Adipocyte (in vitro differentiated cells): Measurements from ENCODE around the gene UBE2J2.

Source experiments
- DNase-seq: peaks from one replicate; pipeline ENCODE4 v3.0.0-alpha.2; 2015; ENCODE audit warnings: low read depth
- H3K27me3 ChIP-seq: replicated peaks from 2 replicates; pipeline ENCODE4 v1.7.0; 2013; ENCODE audit warnings: mild to moderate bottlenecking, low read length, moderate library complexity; ENCODE audit not compliant: control insufficient read depth, insufficient read depth
- H3K36me3 ChIP-seq: 2 replicates; pipeline ENCODE4 v1.7.0; 2013; ENCODE audit warnings: low read length, mild to moderate bottlenecking, moderate library complexity; ENCODE audit not compliant: control insufficient read depth, insufficient read depth, severe bottlenecking
- H3K4me1 ChIP-seq: 2 replicates; pipeline ENCODE4 v1.7.0; 2013; ENCODE audit warnings: mild to moderate bottlenecking, low read length, moderate library complexity; ENCODE audit not compliant: control insufficient read depth, insufficient read depth
- H3K4me3 ChIP-seq: 2 replicates; pipeline ENCODE4 v1.7.0; 2013; ENCODE audit warnings: mild to moderate bottlenecking, low read length, moderate library complexity
- H3K9ac ChIP-seq: 2 replicates; pipeline ENCODE4 v1.7.0; 2013; ENCODE audit warnings: mild to moderate bottlenecking, low read length, moderate library complexity
- H3K9me3 ChIP-seq: 2 replicates; pipeline ENCODE4 v1.7.0; 2013; ENCODE audit warnings: mild to moderate bottlenecking, low read length, moderate library complexity; ENCODE audit not compliant: control insufficient read depth

UBE2J2 gene

GRCh38 chr1:1308756-1309250 lies 35.1 kb upstream of the UBE2J2 start:
- peak; percentile 49 for DNase-seq
- H3K4me1 ChIP-seq, result peaks cover 38% of the 10 kb centered on the region
- no peaks in the 10 kb centered on the region for H3K9me3 ChIP-seq
- peak overlapping the region; percentile 89 for H3K9ac ChIP-seq
- peaks cover 38% of the 10 kb centered on the region for H3K36me3 ChIP-seq
- peak overlapping the region; percentile 86 for H3K4me3 ChIP-seq
- H3K27me3 ChIP-seq, result no peaks in the 10 kb centered on the region

- Histone ChIP-seq H3K9ac (peak within 1 kb of the TSS; percentile 89), H3K9me3 (no peaks in the 10 kb centered on the region), H3K27me3 (no peaks in the 10 kb centered on the region), H3K4me3 (peak within 1 kb of the TSS; percentile 86), H3K4me1 (peaks cover 38% of the 10 kb centered on the region), H3K36me3 (peaks cover 31% of the 10 kb centered on the region)
- DNase-seq, result peak; percentile 96
Observed at GRCh38 chr1:1307923-1308755, 34.5 kb upstream of the UBE2J2 start, which contains the start of the genes ACAP3 and PUSL1. Gene ACAP3 (minus strand): TSS chr1:1307930. CDS start chr1:1307815, 115 bp downstream. Gene PUSL1 (plus strand): TSS chr1:1308597. CDS start chr1:1308644, 47 bp downstream.

GRCh38 chr1:1307261-1307922 lies 33.7 kb upstream of the UBE2J2 start:
- peak overlapping the region; percentile 83 for H3K4me3 ChIP-seq
- no peaks in the 10 kb centered on the region for H3K9me3 ChIP-seq
- H3K27me3 ChIP-seq, result no peaks in the 10 kb centered on the region
- peaks cover 24% of the 10 kb centered on the region for H3K36me3 ChIP-seq
- peaks cover 38% of the 10 kb centered on the region for H3K4me1 ChIP-seq
- peak overlapping the region; percentile 89 for H3K9ac ChIP-seq
- DNase-seq, result peak; percentile 77

GRCh38 chr1:1306661-1307260 lies 33.1 kb upstream of the UBE2J2 start:
- Histone ChIP-seq H3K4me1 (peaks cover 38% of the 10 kb centered on the region), H3K9me3 (no peaks in the 10 kb centered on the region), H3K9ac (peak overlapping the region; percentile 89), H3K36me3 (peaks cover 20% of the 10 kb centered on the region), H3K27me3 (no peaks in the 10 kb centered on the region), H3K4me3 (peak overlapping the region; percentile 83)
- DNase-seq, result no peak

GRCh38 chr1:1306070-1306660 lies 32.5 kb upstream of the UBE2J2 start:
- Histone ChIP-seq H3K27me3 (no peaks in the 10 kb centered on the region), H3K4me3 (peak overlapping the region; percentile 83), H3K9ac (peak overlapping the region; percentile 89), H3K36me3 (peaks cover 14% of the 10 kb centered on the region), H3K4me1 (peaks cover 38% of the 10 kb centered on the region), H3K9me3 (no peaks in the 10 kb centered on the region)
- peak; percentile 45 for DNase-seq

GRCh38 chr1:1305300-1306069 lies 31.8 kb upstream of the UBE2J2 start:
- peak; percentile 87 for DNase-seq

GRCh38 chr1:1304331-1305299 lies 31.0 kb upstream of the UBE2J2 start:
- DNase-seq, result peak; percentile 80
- H3K27me3 ChIP-seq, result no peaks in the 10 kb centered on the region
- peaks cover 37% of the 10 kb centered on the region for H3K4me1 ChIP-seq
- peak overlapping the region; percentile 89 for H3K9ac ChIP-seq
- no peaks in the 10 kb centered on the region for H3K9me3 ChIP-seq
- no peaks in the 10 kb centered on the region for H3K36me3 ChIP-seq
- H3K4me3 ChIP-seq, result peak overlapping the region; percentile 83

More at GRCh38 chr1:1305300-1306069, 31.8 kb upstream of the UBE2J2 start:
- peaks cover 8% of the 10 kb centered on the region for H3K36me3 ChIP-seq
- H3K4me3 ChIP-seq, result peak overlapping the region; percentile 83
- peak overlapping the region; percentile 89 for H3K9ac ChIP-seq
- no peaks in the 10 kb centered on the region for H3K27me3 ChIP-seq
- peaks cover 38% of the 10 kb centered on the region for H3K4me1 ChIP-seq
- no peaks in the 10 kb centered on the region for H3K9me3 ChIP-seq

- no peak overlapping the region for H3K9ac ChIP-seq
- no peaks in the 10 kb centered on the region for H3K27me3 ChIP-seq
- H3K36me3 ChIP-seq, result no peaks in the 10 kb centered on the region
- peaks cover 32% of the 10 kb centered on the region for H3K4me1 ChIP-seq
- H3K9me3 ChIP-seq, result no peaks in the 10 kb centered on the region
- no peak overlapping the region for H3K4me3 ChIP-seq
- DNase-seq, result no peak
Observed at GRCh38 chr1:1303736-1304135, 30.1 kb upstream of the UBE2J2 start.

GRCh38 chr1:1302951-1303509 lies 29.4 kb upstream of the UBE2J2 start:
- no peak overlapping the region for H3K4me3 ChIP-seq
- H3K27me3 ChIP-seq, result no peaks in the 10 kb centered on the region
- no peaks in the 10 kb centered on the region for H3K9me3 ChIP-seq
- peaks cover 32% of the 10 kb centered on the region for H3K4me1 ChIP-seq
- no peak for DNase-seq
- no peaks in the 10 kb centered on the region for H3K36me3 ChIP-seq
- no peak overlapping the region for H3K9ac ChIP-seq
